COLO668 (cell line): ENCODE data around the gene CSTF3.
"Not testable (repeated sequence)": the region's sequence is repeated elsewhere in the genome, so short reads cannot be mapped to it uniquely, and the experiment has no call there.

ENCODE experiments used
- DNase-seq: peaks from one replicate; lab custom pipeline; 2025; ENCODE audit not compliant: unreplicated experiment; lab: John Stamatoyannopoulos, UW

The CSTF3 gene

DNA sequence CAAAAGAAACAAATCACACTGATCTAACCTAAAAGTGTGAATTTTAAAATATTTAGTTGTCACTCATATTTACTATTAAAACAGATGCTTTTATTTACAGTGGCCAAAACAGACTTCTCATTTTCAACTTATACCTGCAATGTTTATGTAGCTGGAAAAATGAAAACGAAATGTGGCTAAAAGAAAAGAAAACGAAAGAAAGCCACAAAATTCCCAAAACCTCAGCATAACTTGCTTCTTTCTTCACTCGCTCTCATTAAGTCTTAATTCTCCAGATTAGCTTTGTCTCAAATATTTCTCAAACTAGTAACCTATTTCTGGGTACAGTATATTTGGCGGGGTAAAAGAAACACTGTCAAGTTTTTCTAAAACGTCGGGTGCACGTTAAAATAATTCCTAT lies 693 bp downstream of the CSTF3 start:
- DNase-seq, result no peak

DNA sequence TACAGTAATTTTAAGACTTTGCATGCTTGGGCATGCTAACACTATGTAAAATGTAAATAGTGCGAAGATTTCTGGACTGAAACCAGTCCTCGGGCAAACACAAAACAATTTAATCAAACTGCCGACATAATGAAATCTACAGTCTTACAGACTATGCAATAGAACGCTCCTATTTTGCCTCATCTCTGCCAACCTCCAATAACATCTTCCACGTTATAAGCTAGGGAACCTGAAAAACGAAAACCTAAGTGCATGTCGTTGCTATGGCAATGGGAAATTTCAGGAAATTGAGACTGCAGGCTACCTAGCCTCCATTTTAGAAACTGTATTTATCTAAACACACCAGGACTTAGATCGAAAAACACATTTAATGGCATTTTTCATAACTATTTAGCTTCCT lies 1.1 kb downstream of the CSTF3 start:
- DNase-seq, result no peak

DNA sequence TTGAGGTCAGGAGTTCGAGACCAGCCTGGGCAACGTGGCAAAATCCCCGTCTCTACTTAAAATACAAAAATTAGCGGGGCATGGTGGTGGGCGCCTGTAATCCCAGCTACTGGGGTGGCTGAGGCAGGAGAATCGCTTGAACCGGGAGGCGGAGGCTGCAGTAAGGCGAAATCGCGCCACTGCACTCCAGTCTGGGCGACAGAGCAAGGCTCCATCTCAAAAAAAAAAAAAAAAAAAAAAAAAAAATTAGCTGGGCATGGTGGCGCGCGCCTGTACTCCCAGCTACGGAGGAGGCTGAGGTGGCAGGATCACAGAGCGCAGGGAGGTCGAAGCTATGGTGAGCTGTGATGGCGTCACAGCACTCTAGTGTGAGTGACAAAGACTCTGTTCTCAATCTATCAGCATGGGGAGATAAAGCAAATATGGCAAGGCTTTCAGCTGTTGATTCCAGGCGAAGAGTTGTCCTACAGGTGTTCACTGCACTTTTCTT lies 1.9 kb downstream of the CSTF3 start:
- peak; percentile 36 for DNase-seq

DNA sequence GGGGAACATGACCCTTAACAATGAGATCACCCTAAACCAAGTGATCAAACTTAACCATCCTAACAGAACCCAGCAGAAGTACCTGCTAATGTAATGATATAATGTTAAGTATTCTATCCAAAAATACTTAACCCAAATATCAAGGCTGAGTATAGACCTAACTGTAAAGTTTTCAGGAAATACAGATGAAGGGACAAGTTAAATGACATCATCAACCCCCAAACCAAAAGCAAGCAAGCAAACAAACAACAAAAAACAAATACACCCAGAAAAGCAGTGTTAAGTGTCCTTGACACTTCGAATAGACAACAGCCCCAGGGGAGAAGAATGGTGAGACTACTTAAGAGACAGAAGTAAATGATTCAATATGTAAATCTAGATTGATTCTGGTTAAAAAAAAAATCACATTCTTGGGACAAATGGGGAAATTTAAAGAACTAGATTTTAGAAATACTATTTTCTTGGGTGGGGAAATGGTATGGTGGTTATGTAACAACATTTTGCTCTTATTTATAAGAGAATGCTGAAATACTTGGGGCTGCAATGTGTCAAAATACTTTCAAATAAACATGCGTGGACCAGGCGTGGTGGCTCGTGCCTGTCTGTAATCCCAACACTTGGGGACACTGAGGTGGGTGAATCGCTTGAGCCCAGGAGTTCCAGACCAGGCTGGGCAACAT lies 2.5 kb downstream of the CSTF3 start:
- no peak for DNase-seq

DNA sequence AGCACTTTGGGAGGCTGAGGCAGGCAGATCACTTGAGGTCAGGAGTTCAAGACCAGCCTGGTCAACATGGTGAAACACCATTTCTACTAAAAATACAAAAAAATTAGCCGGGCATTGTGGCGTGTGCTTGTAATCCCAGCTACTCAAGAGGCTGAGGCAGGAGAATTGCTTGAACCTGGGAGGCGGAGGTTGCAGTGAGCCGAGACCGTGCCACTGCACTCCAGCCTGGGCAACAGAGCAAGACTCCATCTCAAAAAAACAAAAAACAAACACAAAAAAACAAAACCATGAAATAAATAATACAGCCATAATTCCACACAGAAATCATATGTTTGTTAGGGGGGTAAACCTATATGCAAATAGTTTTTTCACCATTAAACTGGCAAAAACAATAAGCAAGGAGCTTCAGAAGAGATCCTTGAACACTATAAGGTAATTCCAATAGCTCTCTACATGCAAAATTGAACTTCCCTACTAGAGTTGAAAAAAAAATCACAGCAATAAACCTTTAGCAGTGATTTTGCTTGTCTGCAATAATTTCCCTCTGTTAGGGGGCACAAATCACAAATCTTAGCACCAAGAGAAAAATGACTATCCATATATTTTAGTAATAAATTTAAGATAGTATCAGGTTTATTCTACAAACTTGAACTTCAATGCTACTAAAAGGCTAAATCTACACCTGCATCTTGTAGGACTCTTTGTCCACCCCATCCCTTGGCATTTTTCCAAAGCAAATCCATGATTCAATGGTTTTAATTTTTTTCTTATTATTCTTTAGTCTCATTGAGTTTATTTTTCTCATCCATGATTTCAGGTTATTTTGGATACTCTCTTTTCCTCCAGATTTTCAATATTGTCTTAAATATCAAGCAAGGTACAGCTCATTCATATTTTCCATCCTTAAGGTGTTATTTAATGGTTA lies 3.9 kb downstream of the CSTF3 start:
- DNase-seq, result no peak

DNA sequence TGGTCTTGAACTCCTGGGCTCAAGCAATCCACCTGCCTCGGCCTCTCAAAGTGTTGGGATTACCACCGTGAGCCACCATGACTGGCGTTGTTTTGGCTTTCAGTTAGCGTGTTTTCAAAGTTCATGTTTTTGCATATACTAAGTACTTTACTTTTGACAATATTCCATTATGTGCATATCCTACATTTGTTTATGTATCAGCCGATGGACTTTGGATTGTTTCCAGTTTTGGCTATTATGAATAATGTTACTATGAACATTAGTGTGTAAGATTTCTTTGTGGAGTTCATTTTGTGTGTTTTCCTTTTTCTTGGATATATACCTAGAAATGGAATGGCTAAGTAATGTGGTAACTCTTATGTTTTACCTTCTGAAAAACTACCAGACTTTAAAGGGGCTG lies 9.9 kb downstream of the CSTF3 start:
- no peak for DNase-seq

DNA sequence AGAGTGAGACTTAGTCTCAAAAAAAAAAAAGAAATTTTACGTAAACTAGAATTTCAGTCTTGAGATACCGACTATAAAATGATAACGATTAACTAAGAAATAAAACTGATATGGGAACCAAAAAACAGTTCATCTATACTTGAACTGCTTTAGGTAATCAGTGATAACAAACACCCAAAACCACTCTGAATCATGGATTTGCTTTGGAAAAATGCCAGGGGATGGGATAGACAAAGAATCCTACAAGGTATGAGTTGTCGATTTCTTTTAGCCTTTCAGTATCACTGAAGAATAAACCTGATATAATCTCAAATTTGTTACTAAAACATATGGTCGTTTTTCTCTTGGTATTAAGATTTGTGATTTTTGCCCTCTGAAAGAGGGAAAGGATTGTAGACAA lies 13.7 kb downstream of the CSTF3 start:
- no peak for DNase-seq

DNA sequence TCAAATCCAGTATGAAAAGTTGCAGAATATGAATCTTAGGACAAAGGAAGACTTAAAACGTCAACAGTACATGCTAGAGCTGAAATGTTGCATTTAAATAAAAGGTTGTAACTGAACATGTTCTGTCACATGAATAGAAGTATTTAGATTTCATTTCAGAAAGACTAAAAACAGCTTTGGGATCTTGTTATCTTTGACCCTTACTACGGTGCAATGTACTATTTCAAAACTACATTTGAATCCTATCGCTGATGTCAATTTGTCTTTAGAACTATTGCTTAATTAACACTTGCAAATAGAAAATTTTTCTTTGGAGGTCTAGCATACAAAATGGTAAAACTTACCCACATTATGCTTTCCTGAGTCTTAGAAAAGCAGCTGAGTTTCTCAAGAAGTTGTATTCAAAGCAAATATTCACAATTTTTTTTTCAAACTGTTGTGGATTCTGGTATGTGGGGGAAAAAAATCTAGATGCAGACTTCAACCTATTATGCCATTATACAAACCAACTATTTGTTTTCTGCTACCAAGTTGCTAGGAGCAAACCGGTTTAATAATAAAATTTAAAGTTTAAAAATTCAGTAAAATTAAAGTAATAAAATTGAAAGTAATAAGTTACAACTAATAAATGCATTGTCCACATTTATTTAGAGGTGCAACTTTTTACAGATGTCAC lies 25.4 kb downstream of the CSTF3 start:
- DNase-seq, result no peak

DNA sequence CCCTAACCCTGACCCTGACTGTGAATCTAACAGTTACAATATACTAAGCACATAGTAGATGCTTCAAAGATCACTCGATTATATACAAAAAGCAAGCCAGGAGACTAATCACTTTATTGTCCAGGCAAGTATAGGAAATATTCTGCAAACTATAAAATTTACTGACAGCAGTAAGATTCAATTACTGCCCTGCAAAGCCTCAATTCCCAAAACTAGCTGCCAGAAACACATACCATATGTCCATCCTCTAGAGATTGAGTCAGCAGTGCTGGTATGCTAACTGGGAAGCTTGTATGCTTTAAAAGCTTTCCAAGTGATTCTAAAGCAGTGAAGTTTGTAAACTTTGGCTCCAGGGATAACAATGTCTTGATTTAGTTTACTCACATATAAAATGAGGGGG lies 26.1 kb downstream of the CSTF3 start:
- no peak for DNase-seq

DNA sequence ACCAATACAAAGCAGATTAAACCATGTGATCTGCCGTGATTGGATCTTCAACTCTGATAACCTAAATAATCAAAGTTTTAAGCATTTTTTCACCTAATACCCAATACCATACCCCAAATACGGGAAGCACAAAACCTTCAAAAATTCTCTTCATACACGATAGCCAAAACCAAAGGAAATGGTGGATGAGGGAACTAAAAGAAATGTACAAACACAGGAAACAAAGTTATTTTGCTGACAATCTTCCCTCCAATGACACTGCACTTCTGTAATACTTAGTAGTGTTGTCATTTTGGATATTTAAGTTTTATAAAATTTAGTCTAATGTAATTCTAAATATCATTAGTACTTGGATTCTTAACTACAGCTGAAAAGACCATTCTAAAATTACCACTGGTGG lies 27.0 kb downstream of the CSTF3 start:
- DNase-seq, result no peak

DNA sequence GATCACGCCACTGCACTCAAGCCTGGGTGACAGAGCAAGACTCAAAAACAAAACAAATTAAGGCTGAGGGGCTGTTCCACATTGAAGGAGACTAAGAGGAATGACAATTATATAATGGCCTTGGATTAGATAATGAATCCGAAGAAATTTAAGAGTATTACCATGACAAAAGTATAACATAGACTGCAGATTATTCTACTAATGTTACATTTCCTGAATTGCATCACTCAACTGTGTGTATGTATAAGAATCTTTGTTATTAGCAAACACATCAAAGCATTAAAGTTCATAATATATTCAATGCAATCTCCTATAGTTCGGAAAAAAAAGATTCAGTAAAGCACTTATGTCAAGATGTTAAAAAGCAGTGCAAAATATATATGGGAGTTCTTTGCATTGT lies 27.5 kb downstream of the CSTF3 start:
- DNase-seq, result no peak

DNA sequence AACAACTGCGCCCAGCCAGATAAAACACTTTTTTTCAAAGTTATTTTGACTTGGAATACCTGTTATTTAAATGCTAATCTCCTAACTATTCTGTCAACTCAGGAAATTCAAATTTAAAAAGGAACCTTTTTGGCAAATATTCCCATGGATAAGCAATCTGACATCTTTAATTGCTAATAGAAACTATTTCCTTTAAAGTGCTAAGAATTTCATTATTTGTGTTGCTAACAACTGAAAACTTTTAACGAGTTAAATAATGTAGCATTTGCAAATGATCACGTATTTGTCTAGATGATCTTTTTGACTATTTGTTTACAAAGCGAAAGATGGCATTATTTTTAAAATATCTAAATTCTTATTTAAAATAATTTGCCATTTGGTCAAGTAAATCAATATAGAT lies 28.8 kb downstream of the CSTF3 start:
- no peak for DNase-seq

DNA sequence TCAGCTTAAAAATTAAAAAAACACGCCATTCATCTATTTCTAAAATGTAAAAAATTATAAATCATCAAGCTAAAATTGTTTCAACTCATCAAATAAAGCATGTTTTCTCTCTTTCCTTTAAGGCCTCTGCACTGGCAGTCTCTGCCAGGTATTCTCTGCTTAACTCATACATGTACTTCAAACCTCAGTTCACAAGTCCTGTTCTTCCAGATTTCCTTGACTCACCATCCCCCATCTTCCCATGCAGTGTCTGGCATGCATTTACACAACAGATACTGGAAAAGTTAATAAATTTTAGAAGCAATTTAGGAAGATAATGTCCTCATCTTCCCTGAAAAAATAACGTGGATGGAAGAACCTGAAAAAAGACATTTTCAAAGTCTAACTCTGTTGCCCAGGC lies 32.5 kb downstream of the CSTF3 start:
- no peak for DNase-seq

DNA sequence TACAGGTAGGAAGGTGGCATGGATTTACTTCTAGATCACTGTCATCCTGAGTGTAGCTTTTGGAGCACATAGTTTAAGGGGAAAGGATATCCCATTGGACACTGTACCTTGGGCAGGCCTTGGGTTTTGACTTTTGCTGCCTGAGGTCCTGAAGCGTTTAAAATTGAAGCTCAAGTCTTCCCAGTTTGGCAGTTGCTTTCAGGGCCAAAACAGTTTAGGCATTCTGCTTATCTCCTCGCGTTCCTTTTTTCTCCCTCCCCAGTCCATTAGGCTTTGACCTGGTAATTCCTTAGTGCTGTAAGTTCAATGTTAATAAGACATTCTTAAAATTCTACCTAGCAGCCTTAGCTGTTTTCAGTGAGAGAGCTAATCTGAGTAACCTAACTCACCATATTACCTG lies 35.7 kb downstream of the CSTF3 start:
- DNase-seq, result no peak

DNA sequence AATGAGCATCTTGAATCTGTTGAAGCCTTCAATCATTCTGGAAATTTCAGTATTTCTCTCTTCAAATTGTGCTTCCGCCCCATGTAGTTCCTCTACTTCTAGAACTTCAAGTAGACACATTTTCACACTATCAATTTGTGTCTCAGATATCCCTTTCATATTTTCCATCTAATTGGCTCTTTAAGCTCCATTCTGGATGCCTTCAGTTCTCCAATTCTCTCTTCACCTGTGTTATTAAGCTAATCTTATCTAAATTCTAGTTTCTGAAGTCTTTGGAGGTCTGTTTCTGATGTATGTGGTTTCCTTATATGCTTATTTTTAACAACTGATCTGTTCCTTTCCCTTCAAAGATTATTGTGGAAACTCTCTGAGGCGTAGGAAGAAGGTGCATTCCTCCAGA lies 36.3 kb downstream of the CSTF3 start:
- no peak for DNase-seq

DNA sequence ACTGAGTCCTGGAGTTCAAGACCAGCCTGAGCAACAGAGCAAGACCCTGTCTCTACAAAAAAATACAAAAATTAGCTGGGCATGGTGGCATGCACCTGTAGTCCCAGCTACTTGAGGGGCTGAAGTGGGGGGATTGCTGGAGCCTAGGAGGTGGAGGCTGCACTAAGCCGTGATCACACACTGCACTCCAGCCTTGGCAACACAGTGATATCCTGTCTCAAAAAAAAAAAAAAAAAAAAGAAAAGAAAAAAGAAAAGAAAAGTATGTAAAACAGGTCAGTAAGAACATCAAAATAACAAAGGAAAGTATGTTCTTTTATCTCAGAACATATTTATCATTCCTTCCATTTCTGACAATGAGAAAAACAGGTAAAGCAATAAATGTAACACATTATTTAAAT lies 38.6 kb downstream of the CSTF3 start:
- DNase-seq, result not testable (repeated sequence)

DNA sequence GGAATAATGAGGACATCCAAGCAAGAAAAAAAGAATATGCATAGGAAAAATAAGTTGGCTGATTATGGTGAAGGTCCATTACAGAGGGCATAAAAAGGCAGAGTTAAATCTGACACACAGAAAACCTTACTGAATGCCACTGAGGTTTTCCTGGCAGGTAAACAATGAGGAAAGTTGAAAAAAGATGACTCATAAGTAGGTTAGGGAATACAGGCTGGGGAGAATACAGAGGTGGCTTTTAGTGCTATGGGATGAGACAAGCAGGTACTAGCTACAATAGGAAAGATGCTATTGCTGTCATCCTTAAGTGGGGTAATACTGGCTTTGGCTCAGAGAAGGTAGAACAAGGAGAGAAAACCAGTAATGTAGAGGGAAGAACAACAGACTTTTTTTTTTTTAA lies 44.7 kb downstream of the CSTF3 start:
- no peak for DNase-seq

DNA sequence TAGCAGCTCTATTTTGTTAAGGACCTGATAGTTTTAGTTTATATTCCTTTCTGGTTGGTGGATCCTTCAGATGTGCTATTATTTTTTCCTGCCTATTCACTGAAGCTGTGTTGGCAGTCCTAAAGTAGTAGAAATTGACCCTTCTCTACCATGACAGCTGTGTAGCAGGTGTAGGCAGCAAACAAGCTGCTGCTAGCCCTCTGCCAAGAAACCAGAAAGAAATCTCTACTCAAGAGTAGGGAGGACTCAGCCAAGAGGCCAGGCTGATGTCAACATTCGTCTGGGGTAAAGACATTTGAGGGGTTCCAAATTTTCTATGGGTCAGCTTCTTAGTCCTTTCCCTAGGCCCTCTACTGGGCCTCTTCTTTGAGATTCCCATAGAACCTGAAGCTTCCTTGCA lies 51.2 kb downstream of the CSTF3 start:
- DNase-seq, result no peak

DNA sequence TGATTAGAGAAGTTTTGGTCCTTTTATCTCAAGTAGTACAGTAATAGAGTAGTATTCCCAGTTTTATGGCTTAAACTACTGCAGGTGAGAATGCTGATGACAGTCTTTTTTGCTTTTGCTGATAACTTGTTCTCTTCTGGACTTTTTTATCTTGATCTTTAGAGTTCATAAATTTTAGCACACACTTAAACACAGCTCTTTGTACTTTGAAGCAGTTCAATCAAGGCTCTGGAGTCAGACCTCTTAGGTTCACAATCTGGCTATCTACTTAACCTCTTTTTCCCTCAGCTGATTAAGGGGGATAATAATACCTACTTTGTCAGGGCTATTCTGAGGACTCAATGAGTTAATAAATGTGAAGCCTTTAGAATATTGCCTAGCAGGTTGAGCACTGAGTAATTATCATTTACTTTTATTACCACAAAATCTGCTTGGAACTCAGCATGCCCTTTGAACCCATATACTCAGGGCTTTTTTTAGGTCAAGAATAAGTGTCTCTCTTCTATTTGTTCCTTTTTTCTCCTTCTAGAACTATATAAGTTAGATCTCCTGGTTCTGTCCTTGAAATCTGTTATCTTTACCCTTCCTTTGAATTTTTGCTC lies 51.9 kb downstream of the CSTF3 start:
- no peak for DNase-seq

DNA sequence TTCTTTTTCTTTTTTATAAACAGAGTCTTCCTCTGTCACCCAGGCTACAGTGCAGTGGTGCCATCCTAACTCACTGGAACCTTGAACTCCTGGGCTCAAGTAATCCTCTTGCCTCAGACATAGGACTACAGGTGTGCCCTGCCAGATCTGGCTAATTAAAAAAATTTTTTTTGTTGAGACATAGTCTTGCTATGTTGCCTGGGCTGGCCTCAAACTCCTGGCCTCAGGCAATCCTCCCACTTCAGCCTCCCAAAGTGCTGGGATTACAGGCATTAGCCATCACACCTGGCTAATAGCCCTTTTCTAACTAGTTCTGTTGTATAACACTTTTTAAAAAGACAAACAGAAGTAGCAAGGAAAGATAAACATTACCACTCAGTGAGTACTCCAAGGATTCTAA lies 57.4 kb downstream of the CSTF3 start:
- no peak for DNase-seq

DNA sequence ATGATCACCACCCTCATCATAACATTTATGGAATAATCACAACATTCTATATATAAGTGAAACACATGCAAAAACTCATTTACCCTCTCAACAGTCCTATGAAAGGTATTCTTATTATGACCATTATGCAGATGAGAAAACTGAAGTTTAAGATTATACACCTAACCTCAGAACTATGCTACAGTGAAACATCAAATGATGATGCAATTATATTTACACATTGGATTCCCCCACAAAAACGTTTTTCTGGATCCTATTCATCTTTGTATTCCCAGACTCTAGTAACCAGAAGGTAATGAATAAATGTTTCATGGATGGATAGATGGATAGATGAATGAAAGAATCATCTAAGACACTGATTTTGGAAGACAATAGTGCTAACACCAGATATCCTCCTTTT lies 67.1 kb downstream of the CSTF3 start:
- DNase-seq, result no peak
